GM12873 (cell line): Measurements from ENCODE around the gene BASP1.

Experiments used
- CTCF ChIP-seq: IDR thresholded peaks from 2 replicates; pipeline ENCODE4 v1.5.1; 2012; ENCODE audit warnings: low read depth, mild to moderate bottlenecking, moderate library complexity, low read length, control low read depth; ENCODE audit not compliant: insufficient read depth; ENCODE audit errors: missing control alignments

The BASP1 gene

GRCh38 chr5:17192191-17192590, 25.2 kb upstream of the BASP1 start:
- TF ChIP-seq CTCF: no peak

GRCh38 chr5:17196024-17196423, 21.4 kb upstream of the BASP1 start:
- TF ChIP-seq CTCF: no peak

GRCh38 chr5:17196697-17197096, 20.7 kb upstream of the BASP1 start:
- no peak for TF ChIP-seq CTCF

GRCh38 chr5:17203329-17204132, 13.9 kb upstream of the BASP1 start:
- TF ChIP-seq CTCF: peak; percentile 67

- TF ChIP-seq CTCF: no peak
Observed at GRCh38 chr5:17204133-17204489, 13.3 kb upstream of the BASP1 start.

GRCh38 chr5:17206021-17206420, 11.4 kb upstream of the BASP1 start:
- no peak for TF ChIP-seq CTCF

- no peak for TF ChIP-seq CTCF
Observed at GRCh38 chr5:17212191-17212590, 5.2 kb upstream of the BASP1 start.

GRCh38 chr5:17212996-17213395, 4.4 kb upstream of the BASP1 start:
- TF ChIP-seq CTCF: no peak
